HepG2 (cell line): ENCODE results near the gene BAIAP2L1. TPM values are rescaled to one million over a fixed set of nuclear protein-coding genes. Genes with fewer than 3 reads are reported as not detected.

Experiments
- DNMT3B ChIP-seq: conservative IDR thresholded peaks from 2 replicates; pipeline ENCODE4 v1.6.1; 2016; ENCODE audit warnings: missing biosample characterization, control low read depth
- FOXJ3 ChIP-seq: sonication (generic); formaldehyde crosslinking; IDR thresholded peaks from 2 replicates; pipeline ENCODE4 v1.4.0; 2020; ENCODE audit warnings: missing genetic modification reagents, mild to moderate bottlenecking, borderline replicate concordance
- IRF2 ChIP-seq: IDR thresholded peaks from 2 replicates; pipeline ENCODE4 v1.6.1; 2018; ENCODE audit warnings: missing genetic modification reagents, missing compliant biosample characterization
- KMT2B ChIP-seq: IDR thresholded peaks from 2 replicates; pipeline ENCODE4 v1.6.1; 2016; ENCODE audit warnings: missing genetic modification reagents, missing compliant biosample characterization
- MED1 ChIP-seq: sonication (generic); formaldehyde crosslinking; IDR thresholded peaks from 2 replicates; pipeline ENCODE4 v1.4.0; 2020; ENCODE audit warnings: missing genetic modification reagents
- MED13 ChIP-seq: sonication (generic); formaldehyde crosslinking; IDR thresholded peaks from 2 replicates; pipeline ENCODE4 v1.5.0; 2020; ENCODE audit warnings: missing genetic modification reagents
- MIXL1 ChIP-seq: IDR thresholded peaks from 2 replicates; pipeline ENCODE4 v1.6.1; 2016
- NR2F1 ChIP-seq, 2 experiments: fragments of 450-650 bp in 1 of 2; formaldehyde crosslinking in 1 of 2; IDR thresholded peaks; 2 replicates each; pipeline versions ENCODE4 v1.5.0 to v1.6.1; 2016 to 2020; ENCODE audit warnings: mild to moderate bottlenecking in 1 of 2, missing compliant biosample characterization in 1 of 2, missing genetic modification reagents in 1 of 2, moderate library complexity in 1 of 2
- RAD21 ChIP-seq: fragments of 450-650 bp; formaldehyde crosslinking; IDR thresholded peaks from 2 replicates; pipeline ENCODE4 v1.5.0; 2020; ENCODE audit warnings: mild to moderate bottlenecking
- SOX6 ChIP-seq, 2 experiments: fragments of 450-650 bp in 1 of 2; sonication (generic) in 1 of 2; formaldehyde crosslinking in 1 of 2; IDR thresholded peaks; 2 replicates each; pipeline versions ENCODE4 v1.4.0 to v1.6.1; 2017 to 2020; ENCODE audit warnings: antibody characterized with exemption in 1 of 2, mild to moderate bottlenecking in 1 of 2, missing genetic modification reagents in 1 of 2
- STAG1 ChIP-seq: sonication (generic); formaldehyde crosslinking; IDR thresholded peaks from 2 replicates; pipeline ENCODE4 v1.4.0; 2020; ENCODE audit warnings: missing genetic modification reagents
- XRCC5 ChIP-seq: fragments of 200-400 bp; formaldehyde crosslinking; optimal IDR thresholded peaks from 2 replicates; pipeline ENCODE3; 2017; ENCODE audit warnings: mild to moderate bottlenecking, low read length
- ZBTB7B ChIP-seq: sonication (generic); formaldehyde crosslinking; IDR thresholded peaks from 2 replicates; pipeline ENCODE4 v1.4.0; 2020; ENCODE audit warnings: missing genetic modification reagents
- ZFP1 ChIP-seq: IDR thresholded peaks from 2 replicates; pipeline ENCODE4 v1.6.1; 2016
- polyA plus RNA-seq, 8 experiments: library from polyadenylated mRNA; depleted of rRNA in 3 of 8; stranded (reverse) in 7 of 8; unstranded in 1 of 8; fragments of >200 nt; fragmentation: Illumina TruSeq in 4 of 8; extraction: Trizol in 4 of 8; gene quantifications; 2 replicates each; pipeline versions ENCODE4 v1.2.1 to v1.2.3, GENCODE V29; 2011 to 2016; ENCODE audit warnings: low read depth in 4 of 8, missing spikeins in 1 of 8, mixed read lengths in 1 of 8; ENCODE audit not compliant: insufficient read depth in 1 of 8
- total RNA-seq, 5 experiments: library from RNA; depleted of rRNA; stranded (reverse); fragments of >200 nt; fragmentation: Illumina TruSeq; extraction: Trizol; gene quantifications; 2 replicates each; pipeline ENCODE4 v1.2.3, GENCODE V29; 2016; ENCODE audit warnings: low read depth in 1 of 5
- TF ChIP-seq, protein P1 (sequence below): sonication (generic); formaldehyde crosslinking; IDR thresholded peaks from 2 replicates; pipeline ENCODE4 v1.4.0; 2020; ENCODE audit warnings: missing genetic modification reagents
- TF ChIP-seq, protein P2 (sequence below): IDR thresholded peaks from 2 replicates; pipeline ENCODE4 v1.6.1; 2016
- TF ChIP-seq, protein P3 (sequence below): sonication (generic); formaldehyde crosslinking; IDR thresholded peaks from 2 replicates; pipeline ENCODE4 v1.4.0; 2020; ENCODE audit warnings: mild to moderate bottlenecking, missing genetic modification reagents
- TF ChIP-seq, protein P4 (sequence below): IDR thresholded peaks from 2 replicates; pipeline ENCODE4 v1.6.1; 2012; ENCODE audit warnings: inconsistent platforms
- TF ChIP-seq, protein P5 (sequence below): sonication (generic); formaldehyde crosslinking; IDR thresholded peaks from 2 replicates; pipeline ENCODE4 v1.4.0; 2020; ENCODE audit warnings: missing genetic modification reagents
- TF ChIP-seq, protein P6 (sequence below): sonication (generic); formaldehyde crosslinking; IDR thresholded peaks from 2 replicates; pipeline ENCODE4 v1.4.0; 2020; ENCODE audit warnings: missing genetic modification reagents

Gene BAIAP2L1
- total and polyA plus RNA-seq, 2 of the 13 experiments (the other 11 are each of a cell fraction or from before 2014, with no cell fraction given): 13.0 to 21.5 TPM

DNA sequence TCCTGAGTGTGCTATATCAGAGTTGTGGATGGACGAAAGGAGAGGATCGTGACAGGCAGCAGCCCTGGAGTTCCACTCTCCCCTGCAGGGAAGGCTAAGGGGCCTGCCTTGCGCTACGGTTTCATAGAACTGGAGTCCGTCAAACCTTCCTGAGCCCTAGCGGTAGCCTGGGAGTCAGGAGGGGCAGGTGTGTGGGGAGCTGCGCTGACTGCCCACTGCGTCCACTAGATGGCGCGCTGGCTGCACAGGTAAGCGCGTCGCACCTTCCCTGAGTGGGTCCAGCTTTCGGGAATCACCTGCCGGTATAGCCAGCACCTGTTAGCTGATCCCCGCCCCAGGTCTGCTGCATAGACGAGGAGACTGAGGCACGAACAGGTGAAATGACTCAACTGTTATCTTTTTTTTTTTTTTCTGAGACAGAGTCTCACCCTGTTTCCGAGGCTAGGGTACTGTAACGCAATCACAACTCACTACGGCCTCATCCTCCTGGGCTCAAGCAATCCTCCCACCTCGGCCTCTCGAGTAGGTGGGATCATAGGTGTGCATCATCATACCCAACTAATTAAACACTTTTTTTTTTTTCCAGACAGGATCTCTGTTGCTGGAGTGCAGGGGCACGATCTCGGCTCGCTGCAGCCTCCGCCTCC, 20.2 kb upstream of the BAIAP2L1 start (continued):
- TF ChIP-seq ZFP1 (CRISPR knock-in tag) (no peak), MED1 (CRISPR knock-in tag) (peak; percentile 58), MIXL1 (CRISPR knock-in tag) (no peak), DNMT3B (0 out of 2 replicates have a peak, but pooled peaks have one; percentile 31), RAD21 (CRISPR knock-in tag) (peak; percentile 79), NR2F1 (CRISPR knock-in tag; IDR thresholded peaks at IDR 0.05) (no peak), KMT2B (CRISPR knock-in tag) (peak; percentile 42; the same call in 1 of the 2 replicates), ZBTB7B (0 out of 2 replicates have a peak, but pooled peaks have one; percentile 45), IRF2 (CRISPR knock-in tag) (peak; percentile 60; the same call in 1 of the 2 replicates), SOX6 (IDR thresholded peaks at IDR 0.05) (no peak), SOX6 (CRISPR knock-in tag; IDR thresholded peaks at IDR 0.05) (peak; percentile 28; the same call in 1 of the 2 replicates), FOXJ3 (CRISPR knock-in tag) (peak; percentile 57; the same call in 1 of the 2 replicates), MED13 (CRISPR knock-in tag) (peak; percentile 28; the same call in 1 of the 2 replicates), STAG1 (CRISPR knock-in tag) (peak; percentile 86), XRCC5 (peak; percentile 91)
- TF ChIP-seq, protein P1, sequence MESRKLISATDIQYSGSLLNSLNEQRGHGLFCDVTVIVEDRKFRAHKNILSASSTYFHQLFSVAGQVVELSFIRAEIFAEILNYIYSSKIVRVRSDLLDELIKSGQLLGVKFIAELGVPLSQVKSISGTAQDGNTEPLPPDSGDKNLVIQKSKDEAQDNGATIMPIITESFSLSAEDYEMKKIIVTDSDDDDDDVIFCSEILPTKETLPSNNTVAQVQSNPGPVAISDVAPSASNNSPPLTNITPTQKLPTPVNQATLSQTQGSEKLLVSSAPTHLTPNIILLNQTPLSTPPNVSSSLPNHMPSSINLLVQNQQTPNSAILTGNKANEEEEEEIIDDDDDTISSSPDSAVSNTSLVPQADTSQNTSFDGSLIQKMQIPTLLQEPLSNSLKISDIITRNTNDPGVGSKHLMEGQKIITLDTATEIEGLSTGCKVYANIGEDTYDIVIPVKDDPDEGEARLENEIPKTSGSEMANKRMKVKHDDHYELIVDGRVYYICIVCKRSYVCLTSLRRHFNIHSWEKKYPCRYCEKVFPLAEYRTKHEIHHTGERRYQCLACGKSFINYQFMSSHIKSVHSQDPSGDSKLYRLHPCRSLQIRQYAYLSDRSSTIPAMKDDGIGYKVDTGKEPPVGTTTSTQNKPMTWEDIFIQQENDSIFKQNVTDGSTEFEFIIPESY: peak; percentile 80
- TF ChIP-seq, protein P2, sequence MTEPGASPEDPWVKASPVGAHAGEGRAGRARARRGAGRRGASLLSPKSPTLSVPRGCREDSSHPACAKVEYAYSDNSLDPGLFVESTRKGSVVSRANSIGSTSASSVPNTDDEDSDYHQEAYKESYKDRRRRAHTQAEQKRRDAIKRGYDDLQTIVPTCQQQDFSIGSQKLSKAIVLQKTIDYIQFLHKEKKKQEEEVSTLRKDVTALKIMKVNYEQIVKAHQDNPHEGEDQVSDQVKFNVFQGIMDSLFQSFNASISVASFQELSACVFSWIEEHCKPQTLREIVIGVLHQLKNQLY: 0 out of 2 replicates have a peak, but pooled peaks have one; percentile 24
- TF ChIP-seq, protein P3, sequence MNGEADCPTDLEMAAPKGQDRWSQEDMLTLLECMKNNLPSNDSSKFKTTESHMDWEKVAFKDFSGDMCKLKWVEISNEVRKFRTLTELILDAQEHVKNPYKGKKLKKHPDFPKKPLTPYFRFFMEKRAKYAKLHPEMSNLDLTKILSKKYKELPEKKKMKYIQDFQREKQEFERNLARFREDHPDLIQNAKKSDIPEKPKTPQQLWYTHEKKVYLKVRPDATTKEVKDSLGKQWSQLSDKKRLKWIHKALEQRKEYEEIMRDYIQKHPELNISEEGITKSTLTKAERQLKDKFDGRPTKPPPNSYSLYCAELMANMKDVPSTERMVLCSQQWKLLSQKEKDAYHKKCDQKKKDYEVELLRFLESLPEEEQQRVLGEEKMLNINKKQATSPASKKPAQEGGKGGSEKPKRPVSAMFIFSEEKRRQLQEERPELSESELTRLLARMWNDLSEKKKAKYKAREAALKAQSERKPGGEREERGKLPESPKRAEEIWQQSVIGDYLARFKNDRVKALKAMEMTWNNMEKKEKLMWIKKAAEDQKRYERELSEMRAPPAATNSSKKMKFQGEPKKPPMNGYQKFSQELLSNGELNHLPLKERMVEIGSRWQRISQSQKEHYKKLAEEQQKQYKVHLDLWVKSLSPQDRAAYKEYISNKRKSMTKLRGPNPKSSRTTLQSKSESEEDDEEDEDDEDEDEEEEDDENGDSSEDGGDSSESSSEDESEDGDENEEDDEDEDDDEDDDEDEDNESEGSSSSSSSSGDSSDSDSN: peak; percentile 56
- TF ChIP-seq, protein P4, sequence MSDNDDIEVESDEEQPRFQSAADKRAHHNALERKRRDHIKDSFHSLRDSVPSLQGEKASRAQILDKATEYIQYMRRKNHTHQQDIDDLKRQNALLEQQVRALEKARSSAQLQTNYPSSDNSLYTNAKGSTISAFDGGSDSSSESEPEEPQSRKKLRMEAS: peak; percentile 70; the same call in 1 of the 2 replicates
- TF ChIP-seq, protein P5, sequence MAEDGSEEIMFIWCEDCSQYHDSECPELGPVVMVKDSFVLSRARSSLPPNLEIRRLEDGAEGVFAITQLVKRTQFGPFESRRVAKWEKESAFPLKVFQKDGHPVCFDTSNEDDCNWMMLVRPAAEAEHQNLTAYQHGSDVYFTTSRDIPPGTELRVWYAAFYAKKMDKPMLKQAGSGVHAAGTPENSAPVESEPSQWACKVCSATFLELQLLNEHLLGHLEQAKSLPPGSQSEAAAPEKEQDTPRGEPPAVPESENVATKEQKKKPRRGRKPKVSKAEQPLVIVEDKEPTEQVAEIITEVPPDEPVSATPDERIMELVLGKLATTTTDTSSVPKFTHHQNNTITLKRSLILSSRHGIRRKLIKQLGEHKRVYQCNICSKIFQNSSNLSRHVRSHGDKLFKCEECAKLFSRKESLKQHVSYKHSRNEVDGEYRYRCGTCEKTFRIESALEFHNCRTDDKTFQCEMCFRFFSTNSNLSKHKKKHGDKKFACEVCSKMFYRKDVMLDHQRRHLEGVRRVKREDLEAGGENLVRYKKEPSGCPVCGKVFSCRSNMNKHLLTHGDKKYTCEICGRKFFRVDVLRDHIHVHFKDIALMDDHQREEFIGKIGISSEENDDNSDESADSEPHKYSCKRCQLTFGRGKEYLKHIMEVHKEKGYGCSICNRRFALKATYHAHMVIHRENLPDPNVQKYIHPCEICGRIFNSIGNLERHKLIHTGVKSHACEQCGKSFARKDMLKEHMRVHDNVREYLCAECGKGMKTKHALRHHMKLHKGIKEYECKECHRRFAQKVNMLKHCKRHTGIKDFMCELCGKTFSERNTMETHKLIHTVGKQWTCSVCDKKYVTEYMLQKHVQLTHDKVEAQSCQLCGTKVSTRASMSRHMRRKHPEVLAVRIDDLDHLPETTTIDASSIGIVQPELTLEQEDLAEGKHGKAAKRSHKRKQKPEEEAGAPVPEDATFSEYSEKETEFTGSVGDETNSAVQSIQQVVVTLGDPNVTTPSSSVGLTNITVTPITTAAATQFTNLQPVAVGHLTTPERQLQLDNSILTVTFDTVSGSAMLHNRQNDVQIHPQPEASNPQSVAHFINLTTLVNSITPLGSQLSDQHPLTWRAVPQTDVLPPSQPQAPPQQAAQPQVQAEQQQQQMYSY: 0 out of 2 replicates have a peak, but pooled peaks have one; percentile 17
- TF ChIP-seq, protein P6, sequence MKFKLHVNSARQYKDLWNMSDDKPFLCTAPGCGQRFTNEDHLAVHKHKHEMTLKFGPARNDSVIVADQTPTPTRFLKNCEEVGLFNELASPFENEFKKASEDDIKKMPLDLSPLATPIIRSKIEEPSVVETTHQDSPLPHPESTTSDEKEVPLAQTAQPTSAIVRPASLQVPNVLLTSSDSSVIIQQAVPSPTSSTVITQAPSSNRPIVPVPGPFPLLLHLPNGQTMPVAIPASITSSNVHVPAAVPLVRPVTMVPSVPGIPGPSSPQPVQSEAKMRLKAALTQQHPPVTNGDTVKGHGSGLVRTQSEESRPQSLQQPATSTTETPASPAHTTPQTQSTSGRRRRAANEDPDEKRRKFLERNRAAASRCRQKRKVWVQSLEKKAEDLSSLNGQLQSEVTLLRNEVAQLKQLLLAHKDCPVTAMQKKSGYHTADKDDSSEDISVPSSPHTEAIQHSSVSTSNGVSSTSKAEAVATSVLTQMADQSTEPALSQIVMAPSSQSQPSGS (CRISPR knock-in tag): peak; percentile 51; the same call in 1 of the 2 replicates
